D721Med (cell line): ENCODE results near the gene NFIC.
"Not testable (repeated sequence)": the region's sequence is repeated elsewhere in the genome, so short reads cannot be mapped to it uniquely, and the experiment has no call there.

Experiments used
- DNase-seq: peaks from one replicate; pipeline ENCODE4 v3.0.0; 2011; ENCODE audit warnings: low spot score; ENCODE audit not compliant: insufficient read length
- FAIRE-seq: peaks from 2 replicates; lab custom pipeline; 2011; peaks lifted over from hg19 to GRCh38; lab: Jason Lieb, UNC
- CTCF ChIP-seq: IDR thresholded peaks from 2 replicates; pipeline ENCODE4 v1.5.1; 2012; ENCODE audit warnings: mild to moderate bottlenecking, control low read depth; ENCODE audit not compliant: insufficient read depth; ENCODE audit errors: missing control alignments

Gene NFIC

GRCh38 chr19:3411636-3412035 is 45.3 kb downstream of the NFIC start:
- no peak for FAIRE-seq
- no peak for TF ChIP-seq CTCF
- DNase-seq = no peak

- TF ChIP-seq CTCF = no peak
- FAIRE-seq (no peak), DNase-seq (no peak)
These were observed 45.7 kb downstream of the NFIC start for GRCh38 chr19:3412066-3412465.

GRCh38 chr19:3413796-3414327 is 47.5 kb downstream of the NFIC start:
- FAIRE-seq (no peak), DNase-seq (no peak)
- no peak for TF ChIP-seq CTCF

- TF ChIP-seq CTCF = no peak
- DNase-seq (no peak), FAIRE-seq (no peak)
These were observed 49.3 kb downstream of the NFIC start for GRCh38 chr19:3415695-3416094.

DNA sequence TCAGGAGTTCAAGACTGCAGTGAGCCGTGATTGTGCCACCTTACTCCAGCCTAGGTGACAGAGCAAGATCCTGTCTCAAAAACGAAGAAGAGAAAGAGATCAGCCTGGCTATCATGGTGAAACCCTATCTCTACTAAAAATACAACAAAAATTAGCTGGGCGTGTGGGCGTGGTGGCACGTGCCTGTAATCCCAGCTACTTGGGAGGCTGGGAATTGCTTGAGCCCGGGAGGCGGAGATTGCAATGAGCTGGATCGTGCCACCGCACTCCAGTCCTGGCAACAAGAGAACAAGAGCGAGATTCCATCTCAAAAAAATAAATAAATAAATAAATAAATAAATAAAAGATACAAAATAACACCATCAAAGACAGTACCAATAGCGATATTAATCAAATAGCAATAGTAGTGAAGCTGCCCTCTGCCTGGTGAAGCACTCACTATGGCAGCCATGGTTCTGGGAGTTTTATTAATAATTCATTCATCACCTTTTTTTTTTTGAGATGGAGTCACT is 53.9 kb downstream of the NFIC start:
- TF ChIP-seq CTCF = no peak
- FAIRE-seq = no peak

GRCh38 chr19:3420909-3421619 is 54.7 kb downstream of the NFIC start:
- no peak for FAIRE-seq
- DNase-seq = no peak
- no peak for TF ChIP-seq CTCF

More for the DNA sequence above, 53.9 kb downstream of the NFIC start:
- no peak for DNase-seq

- not testable (repeated sequence) for DNase-seq, FAIRE-seq
These were observed 55.3 kb downstream of the NFIC start for GRCh38 chr19:3421656-3422055.
